Glutamatergic neuron (in vitro differentiated cells): Measurements from ENCODE around the gene CILP. TPM values are rescaled to one million over a fixed set of nuclear protein-coding genes. Genes with fewer than 3 reads are reported as not detected.

Source experiments
- DNase-seq: peaks from one replicate; pipeline ENCODE4 v3.0.0; 2022
- H3K27ac Mint-ChIP-seq: one replicate; pipeline ENCODE4 v1.8.0; 2020; ENCODE audit warnings: mild to moderate bottlenecking, mixed read lengths, inconsistent platforms; ENCODE audit not compliant: unreplicated experiment
- H3K27me3 Mint-ChIP-seq: one replicate; pipeline ENCODE4 v1.8.0; 2020; ENCODE audit warnings: mild to moderate bottlenecking, moderate library complexity, mixed read lengths, inconsistent platforms; ENCODE audit not compliant: unreplicated experiment
- H3K36me3 Mint-ChIP-seq: one replicate; pipeline ENCODE4 v1.8.0; 2020; ENCODE audit warnings: mild to moderate bottlenecking, mixed read lengths, inconsistent platforms; ENCODE audit not compliant: unreplicated experiment
- H3K4me1 Mint-ChIP-seq: one replicate; pipeline ENCODE4 v1.8.0; 2020; ENCODE audit warnings: mild to moderate bottlenecking, low read depth, mixed read lengths, inconsistent platforms; ENCODE audit not compliant: unreplicated experiment
- H3K4me3 Mint-ChIP-seq: one replicate; pipeline ENCODE4 v1.8.0; 2020; ENCODE audit warnings: mild to moderate bottlenecking, mixed read lengths, inconsistent platforms; ENCODE audit not compliant: unreplicated experiment
- H3K9me3 Mint-ChIP-seq: one replicate; pipeline ENCODE4 v1.8.0; 2020; ENCODE audit warnings: mild to moderate bottlenecking, moderate library complexity, mixed read lengths, inconsistent platforms; ENCODE audit not compliant: unreplicated experiment
- CTCF ChIP-seq: fragments of 200-600 bp; sonication (generic); IDR thresholded peaks from one replicate; pipeline ENCODE4 v1.5.0; 2021; ENCODE audit not compliant: partially characterized antibody, unreplicated experiment
- total RNA-seq: library from RNA; stranded (reverse); fragmentation: NEBNext Ultra II Directional; extraction: Animal tissue kit (Norgen Biotek cat#: 25700); gene quantifications from one replicate; pipeline ENCODE4 v1.2.1, GENCODE V29; 2021; ENCODE audit not compliant: unreplicated experiment

The CILP gene
- total RNA-seq, 1 donor from 2014 or later, result 0.12 TPM

- no peaks in the 10 kb centered on the region for H3K36me3 Mint-ChIP-seq
- no peaks in the 10 kb centered on the region for H3K4me1 Mint-ChIP-seq
- H3K27me3 Mint-ChIP-seq, result no peaks in the 10 kb centered on the region
- TF ChIP-seq CTCF, result no peak
- no peak for DNase-seq
- H3K9me3 Mint-ChIP-seq, result no peaks in the 10 kb centered on the region
- H3K4me3 Mint-ChIP-seq, result no peak overlapping the region
- H3K27ac Mint-ChIP-seq, result no peak overlapping the region
Observed at GRCh38 chr15:65172531-65172930, 38.7 kb downstream of the CILP start.

- Mint-ChIP-seq H3K27ac (no peak overlapping the region), H3K36me3 (no peaks in the 10 kb centered on the region), H3K27me3 (no peaks in the 10 kb centered on the region), H3K9me3 (no peaks in the 10 kb centered on the region), H3K4me3 (no peak overlapping the region), H3K4me1 (no peaks in the 10 kb centered on the region)
- TF ChIP-seq CTCF, result no peak
- DNase-seq, result no peak
Observed at GRCh38 chr15:65171428-65171827, 39.8 kb downstream of the CILP start.

- Mint-ChIP-seq H3K27me3 (no peaks in the 10 kb centered on the region), H3K9me3 (no peaks in the 10 kb centered on the region), H3K4me1 (no peaks in the 10 kb centered on the region), H3K27ac (no peak overlapping the region), H3K4me3 (no peak overlapping the region), H3K36me3 (no peaks in the 10 kb centered on the region)
- no peak for DNase-seq
- no peak for TF ChIP-seq CTCF
Observed at GRCh38 chr15:65165875-65166274, 45.4 kb downstream of the CILP start.

GRCh38 chr15:65164139-65164538 is 47.1 kb downstream of the CILP start:
- no peak for TF ChIP-seq CTCF
- H3K4me3 Mint-ChIP-seq, result no peak overlapping the region
- H3K27me3 Mint-ChIP-seq, result no peaks in the 10 kb centered on the region
- H3K27ac Mint-ChIP-seq, result no peak overlapping the region
- no peaks in the 10 kb centered on the region for H3K36me3 Mint-ChIP-seq
- no peaks in the 10 kb centered on the region for H3K9me3 Mint-ChIP-seq
- DNase-seq, result no peak
- H3K4me1 Mint-ChIP-seq, result no peaks in the 10 kb centered on the region

- H3K9me3 Mint-ChIP-seq, result no peaks in the 10 kb centered on the region
- H3K27me3 Mint-ChIP-seq, result no peaks in the 10 kb centered on the region
- no peak for DNase-seq
- no peak overlapping the region for H3K4me3 Mint-ChIP-seq
- no peaks in the 10 kb centered on the region for H3K36me3 Mint-ChIP-seq
- H3K27ac Mint-ChIP-seq, result no peak overlapping the region
- no peaks in the 10 kb centered on the region for H3K4me1 Mint-ChIP-seq
- TF ChIP-seq CTCF, result no peak
Observed at GRCh38 chr15:65163041-65163440, 48.2 kb downstream of the CILP start.
